ENCODE results near the gene DOLPP1. TPM values are rescaled to one million over a fixed set of nuclear protein-coding genes. Genes with fewer than 3 reads are reported as not detected.

DOLPP1 gene
- total RNA-seq, 1 donor from 2014 or later: 12.7 TPM

DNA sequence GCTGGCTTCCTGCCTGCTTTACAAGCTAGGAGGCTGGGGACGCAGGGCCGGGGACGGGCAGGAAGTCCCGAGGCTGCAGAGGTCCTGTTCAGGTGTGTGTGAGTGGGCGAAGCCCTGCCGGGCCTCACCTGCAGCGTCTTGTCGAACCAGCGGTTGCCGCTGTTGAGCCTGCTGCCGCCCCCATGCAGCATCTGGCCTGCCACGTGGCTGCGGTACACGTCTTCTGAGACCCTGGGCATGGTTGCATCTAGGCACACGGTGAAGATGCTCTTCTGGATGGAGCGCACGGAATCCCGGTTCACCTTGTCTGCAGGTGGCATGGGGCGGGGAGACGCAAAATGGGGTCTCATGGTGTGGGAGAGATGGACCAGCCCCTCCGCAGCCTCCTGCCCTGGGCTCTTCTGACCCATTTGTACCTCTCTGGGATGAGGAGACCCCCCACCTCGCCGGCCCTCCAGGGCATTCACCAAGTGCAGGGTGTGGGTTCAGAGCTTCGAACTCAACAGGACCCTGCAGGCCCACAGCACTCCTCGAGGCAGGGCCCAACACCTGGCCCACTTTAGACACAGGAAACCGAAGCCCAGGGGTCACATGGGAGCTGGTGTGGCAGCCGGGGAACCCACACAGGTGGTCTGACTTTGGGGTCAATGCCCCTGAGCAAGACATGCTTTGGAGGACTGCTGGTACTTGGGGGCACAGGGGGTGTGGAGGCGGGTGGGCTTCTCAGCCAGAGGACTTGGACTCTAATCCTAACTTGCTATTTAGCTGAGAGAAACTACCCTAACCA lies 19.7 kb downstream of the DOLPP1 start:
- DNase-seq (ENCODE audit: low read depth): no peak
- TF ChIP-seq, protein P1, sequence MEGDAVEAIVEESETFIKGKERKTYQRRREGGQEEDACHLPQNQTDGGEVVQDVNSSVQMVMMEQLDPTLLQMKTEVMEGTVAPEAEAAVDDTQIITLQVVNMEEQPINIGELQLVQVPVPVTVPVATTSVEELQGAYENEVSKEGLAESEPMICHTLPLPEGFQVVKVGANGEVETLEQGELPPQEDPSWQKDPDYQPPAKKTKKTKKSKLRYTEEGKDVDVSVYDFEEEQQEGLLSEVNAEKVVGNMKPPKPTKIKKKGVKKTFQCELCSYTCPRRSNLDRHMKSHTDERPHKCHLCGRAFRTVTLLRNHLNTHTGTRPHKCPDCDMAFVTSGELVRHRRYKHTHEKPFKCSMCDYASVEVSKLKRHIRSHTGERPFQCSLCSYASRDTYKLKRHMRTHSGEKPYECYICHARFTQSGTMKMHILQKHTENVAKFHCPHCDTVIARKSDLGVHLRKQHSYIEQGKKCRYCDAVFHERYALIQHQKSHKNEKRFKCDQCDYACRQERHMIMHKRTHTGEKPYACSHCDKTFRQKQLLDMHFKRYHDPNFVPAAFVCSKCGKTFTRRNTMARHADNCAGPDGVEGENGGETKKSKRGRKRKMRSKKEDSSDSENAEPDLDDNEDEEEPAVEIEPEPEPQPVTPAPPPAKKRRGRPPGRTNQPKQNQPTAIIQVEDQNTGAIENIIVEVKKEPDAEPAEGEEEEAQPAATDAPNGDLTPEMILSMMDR (conservative IDR thresholded peaks at IDR 0.05; ENCODE audit: low read depth, low read length): no peak

DNA sequence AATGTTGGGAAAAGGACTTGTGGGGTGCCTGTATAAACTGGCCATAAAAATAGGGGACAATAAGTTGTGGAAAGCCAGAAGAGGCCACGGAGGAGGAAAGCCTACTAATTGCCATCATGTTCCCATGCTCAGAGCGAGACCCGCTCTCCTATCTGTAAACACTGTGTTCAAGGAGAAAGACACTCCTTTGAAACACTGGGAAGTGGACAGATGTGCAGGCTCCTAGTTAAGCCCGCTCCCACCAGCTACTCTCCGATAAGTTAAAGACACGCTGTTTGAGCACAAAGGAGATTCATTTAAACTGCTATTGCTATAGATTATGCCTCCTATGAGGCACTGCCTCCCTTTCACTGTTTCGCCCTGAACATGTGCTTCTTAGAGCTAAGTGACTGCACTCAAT lies 20.4 kb downstream of the DOLPP1 start:
- no peak for DNase-seq (ENCODE audit: low read depth)
- TF ChIP-seq, protein P1 (conservative IDR thresholded peaks at IDR 0.05; ENCODE audit: low read depth, low read length): no peak
- no peak overlapping the region for H3K4me3 ChIP-seq (ENCODE audit: low read depth, low read length)

More for the DNA sequence above, 19.7 kb downstream of the DOLPP1 start:
- H3K4me3 ChIP-seq (ENCODE audit: low read depth, low read length): no peak overlapping the region

DNA sequence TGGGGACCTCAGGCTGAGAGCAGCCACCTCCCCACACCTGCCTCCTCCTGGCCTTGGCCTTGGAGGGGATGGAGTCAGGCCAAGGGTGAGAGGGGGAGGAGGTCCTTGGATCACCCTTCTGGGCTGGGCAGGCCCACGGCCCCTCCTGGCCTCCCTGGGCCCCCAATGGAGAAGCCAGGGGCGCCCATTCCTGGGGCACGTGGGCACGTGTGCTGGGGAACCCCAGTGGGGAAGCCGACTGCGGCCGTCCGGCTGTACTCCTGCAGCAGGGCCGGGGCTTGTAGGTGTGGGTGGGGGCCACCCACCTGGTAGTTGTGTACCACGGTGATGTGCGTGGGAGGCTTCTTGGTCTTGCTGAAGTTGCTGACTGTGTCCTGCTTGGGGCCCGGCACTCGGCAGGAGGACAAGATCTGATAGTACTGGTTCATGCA lies 21.2 kb downstream of the DOLPP1 start:
- H3K4me3 ChIP-seq (ENCODE audit: low read depth, low read length): no peak overlapping the region
- TF ChIP-seq, protein P1 (conservative IDR thresholded peaks at IDR 0.05; ENCODE audit: low read depth, low read length): no peak
- no peak for DNase-seq (ENCODE audit: low read depth)

DNA sequence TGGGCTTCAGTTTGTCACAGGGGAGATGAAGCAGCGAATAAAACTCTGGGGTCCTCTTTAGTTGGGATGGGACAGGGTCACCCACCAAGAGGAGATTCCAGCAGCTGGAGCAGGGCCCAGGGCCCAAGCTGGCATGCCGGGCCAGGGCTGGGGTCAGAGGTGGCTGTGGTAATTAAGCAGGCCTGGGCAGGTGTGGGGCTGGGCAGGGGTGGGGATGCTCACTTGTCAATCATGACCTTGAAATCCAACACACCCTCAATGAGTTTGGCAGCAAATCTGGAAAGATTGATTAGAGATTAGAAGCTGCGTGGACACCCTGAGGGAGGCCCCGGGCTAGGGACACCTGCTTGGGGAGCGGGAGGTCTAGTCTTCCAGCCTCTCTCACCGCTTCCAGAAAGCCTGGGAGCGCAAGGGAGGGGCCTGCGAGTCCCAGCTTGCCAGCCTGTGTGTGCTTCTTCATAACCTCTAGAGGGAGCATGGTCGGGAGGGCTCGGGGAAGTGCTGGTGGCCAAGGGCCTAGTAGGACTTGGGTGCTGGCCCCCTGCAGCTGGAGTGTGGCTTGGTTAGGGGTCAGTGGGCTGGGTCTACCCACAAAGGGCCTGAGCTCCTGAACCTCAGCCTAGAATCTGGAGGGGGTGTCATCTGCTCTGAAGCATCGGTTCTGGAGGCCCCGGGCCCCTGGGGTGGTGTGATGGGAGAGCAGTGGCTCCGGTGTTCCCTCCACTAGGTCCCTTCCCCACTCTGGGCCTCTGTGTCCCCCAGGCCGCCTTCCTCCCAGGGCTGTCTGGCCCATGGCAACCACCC lies 22.1 kb downstream of the DOLPP1 start:
- no peak overlapping the region for H3K4me3 ChIP-seq (ENCODE audit: low read depth, low read length)
- no peak for DNase-seq (ENCODE audit: low read depth)
- TF ChIP-seq, protein P1 (conservative IDR thresholded peaks at IDR 0.05; ENCODE audit: low read depth, low read length): peak; percentile 56

DNA sequence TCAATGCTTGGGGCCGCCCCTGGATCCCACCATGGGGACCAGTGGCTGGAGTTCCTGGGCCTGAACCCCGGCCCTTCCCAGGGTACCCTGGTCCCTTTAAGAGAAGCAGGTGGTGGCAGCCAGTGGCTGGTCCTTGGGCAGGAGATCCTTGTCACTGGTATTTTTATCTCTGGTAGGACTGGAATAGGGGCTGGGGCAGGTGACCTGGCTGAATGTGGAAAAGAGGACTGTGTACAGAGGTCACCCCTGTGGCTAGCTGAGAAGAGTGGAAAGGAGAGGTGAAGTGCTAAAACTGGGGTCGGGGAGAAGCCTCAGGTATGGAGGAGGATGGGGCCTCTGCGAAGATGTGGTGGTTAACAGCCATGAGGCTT lies 22.7 kb downstream of the DOLPP1 start:
- TF ChIP-seq, protein P1 (conservative IDR thresholded peaks at IDR 0.05; ENCODE audit: low read depth, low read length): no peak
- H3K4me3 ChIP-seq (ENCODE audit: low read depth, low read length): no peak overlapping the region
- no peak for DNase-seq (ENCODE audit: low read depth)

DNA sequence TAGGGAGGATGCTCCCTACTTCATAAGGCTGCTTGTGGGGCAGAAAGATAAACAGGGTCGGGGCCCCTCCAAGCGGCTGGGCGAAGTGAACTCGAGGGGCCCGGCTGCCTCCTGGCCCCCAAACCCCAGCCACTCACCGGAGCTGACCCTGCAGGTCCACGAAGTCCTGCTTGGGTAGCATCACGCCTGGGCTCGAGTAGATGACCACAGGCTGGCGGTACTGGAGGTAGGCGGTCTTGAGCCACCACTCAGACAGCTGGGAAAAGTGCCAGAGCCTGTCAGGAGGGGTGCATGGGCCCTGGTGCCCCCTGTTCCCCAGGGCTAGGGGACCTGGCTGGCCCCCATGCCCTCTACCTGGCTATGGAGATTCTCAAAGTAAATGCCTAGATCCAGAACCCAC lies 23.1 kb downstream of the DOLPP1 start:
- H3K4me3 ChIP-seq (ENCODE audit: low read depth, low read length): no peak overlapping the region
- no peak for DNase-seq (ENCODE audit: low read depth)
- TF ChIP-seq, protein P1 (conservative IDR thresholded peaks at IDR 0.05; ENCODE audit: low read depth, low read length): no peak
